Measurements from ENCODE around the gene APBB1.

Gene APBB1

GRCh38 chr11:6354651-6355485 is 64.0 kb downstream of the APBB1 start:
- H3K27ac ChIP-seq (ENCODE audit: insufficient read depth in 1 of 2, low read depth in 1 of 2, low read length in 2 of 2, poor library complexity in 1 of 2, severe bottlenecking in 2 of 2): no peak overlapping the region
- WGBS (ENCODE audit: insufficient coverage): 89% methylated on average over 2 of the region's 4 CpGs
- POLR2A ChIA-PET: no interaction called here

GRCh38 chr11:6353367-6353987 is 65.4 kb downstream of the APBB1 start:
- ChIA-PET CTCF (interaction anchor here (0.7 to 3.6 kb wide), 26 partner anchors 8 to 1146 kb away, joined by 3 to 19 read pairs (median 4); partner anchors contain the start of genes CCKBR and FHIP1B), POLR2A (no interaction called here)
- H3K4me1 ChIP-seq (ENCODE audit: control extremely low read depth in 1 of 4, control insufficient read depth in 4 of 4, insufficient read depth in 4 of 4, low read length in 3 of 4): no peaks in the 10 kb centered on the region
- no peaks in the 10 kb centered on the region for H3K36me3 ChIP-seq (ENCODE audit: control insufficient read depth in 4 of 4, insufficient read depth in 4 of 4, low read length in 3 of 4)
- no peak overlapping the region for H3K27ac ChIP-seq (ENCODE audit: insufficient read depth in 1 of 2, low read depth in 1 of 2, low read length in 2 of 2, poor library complexity in 1 of 2, severe bottlenecking in 2 of 2)
- peak; percentile 42 to 61 (median 61) for DNase-seq
- no peaks in the 10 kb centered on the region for H3K9me3 ChIP-seq (ENCODE audit: control extremely low read depth in 1 of 5, control insufficient read depth in 4 of 5, insufficient read depth in 2 of 5, low read depth in 1 of 5, low read length in 4 of 5)
- peaks cover 0 to 3% (median 0%) of the 10 kb centered on the region in 5 experiments for H3K27me3 ChIP-seq (replicated peaks in 2 of 5; ENCODE audit: control insufficient read depth in 4 of 5, insufficient read depth in 5 of 5, low read length in 4 of 5)
- WGBS (ENCODE audit: insufficient coverage): 6% methylated on average over 4 of the region's 5 CpGs
- no peak overlapping the region for H3K4me3 ChIP-seq (ENCODE audit: control insufficient read depth in 1 of 7, extremely low read depth in 1 of 7, insufficient read depth in 4 of 7, low read depth in 2 of 7, low read length in 6 of 7)

More at GRCh38 chr11:6354651-6355485, 64.0 kb downstream of the APBB1 start:
- CTCF ChIA-PET: interaction anchor here (0.9 to 3.6 kb wide), 22 partner anchors 8 to 457 kb away, joined by 3 to 19 read pairs (median 4); partner anchors contain the start of gene CCKBR
- no peak for DNase-seq
- Histone ChIP-seq H3K27me3 (replicated peaks in 2 of 5; ENCODE audit: control insufficient read depth in 4 of 5, insufficient read depth in 5 of 5, low read length in 4 of 5) (peaks cover 0 to 5% (median 0%) of the 10 kb centered on the region in 5 experiments), H3K9me3 (ENCODE audit: control extremely low read depth in 1 of 5, control insufficient read depth in 4 of 5, insufficient read depth in 2 of 5, low read depth in 1 of 5, low read length in 4 of 5) (no peaks in the 10 kb centered on the region), H3K4me3 (ENCODE audit: control insufficient read depth in 1 of 7, extremely low read depth in 1 of 7, insufficient read depth in 4 of 7, low read depth in 2 of 7, low read length in 6 of 7) (no peak overlapping the region), H3K4me1 (ENCODE audit: control extremely low read depth in 1 of 4, control insufficient read depth in 4 of 4, insufficient read depth in 4 of 4, low read length in 3 of 4) (no peaks in the 10 kb centered on the region), H3K36me3 (ENCODE audit: control insufficient read depth in 4 of 4, insufficient read depth in 4 of 4, low read length in 3 of 4) (no peaks in the 10 kb centered on the region)

GRCh38 chr11:6351782-6352382 is 67.0 kb downstream of the APBB1 start:
- Histone ChIP-seq H3K9me3 (ENCODE audit: control extremely low read depth in 1 of 5, control insufficient read depth in 4 of 5, insufficient read depth in 2 of 5, low read depth in 1 of 5, low read length in 4 of 5) (no peaks in the 10 kb centered on the region), H3K36me3 (ENCODE audit: control insufficient read depth in 4 of 4, insufficient read depth in 4 of 4, low read length in 3 of 4) (no peaks in the 10 kb centered on the region), H3K27ac (ENCODE audit: insufficient read depth in 1 of 2, low read depth in 1 of 2, low read length in 2 of 2, poor library complexity in 1 of 2, severe bottlenecking in 2 of 2) (no peak overlapping the region), H3K4me3 (ENCODE audit: control insufficient read depth in 1 of 7, extremely low read depth in 1 of 7, insufficient read depth in 4 of 7, low read depth in 2 of 7, low read length in 6 of 7) (no peak overlapping the region), H3K27me3 (replicated peaks in 2 of 5; ENCODE audit: control insufficient read depth in 4 of 5, insufficient read depth in 5 of 5, low read length in 4 of 5) (peaks cover 0 to 2% (median 0%) of the 10 kb centered on the region in 5 experiments), H3K4me1 (ENCODE audit: control extremely low read depth in 1 of 4, control insufficient read depth in 4 of 4, insufficient read depth in 4 of 4, low read length in 3 of 4) (no peaks in the 10 kb centered on the region)
- POLR2A ChIA-PET: no interaction called here
- no peak for DNase-seq
- WGBS (ENCODE audit: insufficient coverage): 95% methylated on average over 3 of the region's 5 CpGs
- CTCF ChIA-PET: interaction anchor here (0.8 to 2.8 kb wide), 8 partner anchors 9 to 328 kb away, joined by 3 to 11 read pairs (median 5); partner anchors contain the start of gene CAVIN3

- 100% methylated on average over 1 of the region's 2 CpGs for WGBS (ENCODE audit: insufficient coverage)
- H3K27ac ChIP-seq (ENCODE audit: insufficient read depth in 1 of 2, low read depth in 1 of 2, low read length in 2 of 2, poor library complexity in 1 of 2, severe bottlenecking in 2 of 2): no peak overlapping the region
- POLR2A ChIA-PET: no interaction called here
- H3K4me3 ChIP-seq (ENCODE audit: control insufficient read depth in 1 of 7, extremely low read depth in 1 of 7, insufficient read depth in 4 of 7, low read depth in 2 of 7, low read length in 6 of 7): no peak overlapping the region
- no peak for DNase-seq
- CTCF ChIA-PET: interaction anchor here (1.6 to 2.8 kb wide), 3 partner anchors 10 to 327 kb away, joined by 5 to 10 read pairs (median 5); partner anchors contain the start of gene CAVIN3
- peaks cover 0 to 2% (median 0%) of the 10 kb centered on the region in 5 experiments for H3K27me3 ChIP-seq (replicated peaks in 2 of 5; ENCODE audit: control insufficient read depth in 4 of 5, insufficient read depth in 5 of 5, low read length in 4 of 5)
- no peaks in the 10 kb centered on the region for H3K9me3 ChIP-seq (ENCODE audit: control extremely low read depth in 1 of 5, control insufficient read depth in 4 of 5, insufficient read depth in 2 of 5, low read depth in 1 of 5, low read length in 4 of 5)
- no peaks in the 10 kb centered on the region for H3K36me3 ChIP-seq (ENCODE audit: control insufficient read depth in 4 of 4, insufficient read depth in 4 of 4, low read length in 3 of 4)
- no peaks in the 10 kb centered on the region for H3K4me1 ChIP-seq (ENCODE audit: control extremely low read depth in 1 of 4, control insufficient read depth in 4 of 4, insufficient read depth in 4 of 4, low read length in 3 of 4)
These were observed 68.4 kb downstream of the APBB1 start for GRCh38 chr11:6350486-6350885.

- Histone ChIP-seq H3K9me3 (ENCODE audit: control extremely low read depth in 1 of 5, control insufficient read depth in 4 of 5, insufficient read depth in 2 of 5, low read depth in 1 of 5, low read length in 4 of 5) (no peaks in the 10 kb centered on the region), H3K36me3 (ENCODE audit: control insufficient read depth in 4 of 4, insufficient read depth in 4 of 4, low read length in 3 of 4) (no peaks in the 10 kb centered on the region), H3K4me1 (ENCODE audit: control extremely low read depth in 1 of 4, control insufficient read depth in 4 of 4, insufficient read depth in 4 of 4, low read length in 3 of 4) (no peaks in the 10 kb centered on the region), H3K27me3 (replicated peaks in 2 of 5; ENCODE audit: control insufficient read depth in 4 of 5, insufficient read depth in 5 of 5, low read length in 4 of 5) (peaks cover 0 to 2% (median 0%) of the 10 kb centered on the region in 5 experiments), H3K27ac (ENCODE audit: insufficient read depth in 1 of 2, low read depth in 1 of 2, low read length in 2 of 2, poor library complexity in 1 of 2, severe bottlenecking in 2 of 2) (no peak overlapping the region), H3K4me3 (ENCODE audit: control insufficient read depth in 1 of 7, extremely low read depth in 1 of 7, insufficient read depth in 4 of 7, low read depth in 2 of 7, low read length in 6 of 7) (no peak overlapping the region)
- DNase-seq: no peak
- ChIA-PET POLR2A (no interaction called here), CTCF (interaction anchor here (1.5 to 2.8 kb wide), 2 partner anchors 12 to 327 kb away, joined by 8 to 10 read pairs; no protein-coding TSS in a partner anchor)
These were observed 68.9 kb downstream of the APBB1 start for GRCh38 chr11:6350043-6350442.

- Histone ChIP-seq H3K36me3 (ENCODE audit: control insufficient read depth in 4 of 4, insufficient read depth in 4 of 4, low read length in 3 of 4) (no peaks in the 10 kb centered on the region), H3K4me1 (ENCODE audit: control extremely low read depth in 1 of 4, control insufficient read depth in 4 of 4, insufficient read depth in 4 of 4, low read length in 3 of 4) (no peaks in the 10 kb centered on the region), H3K27ac (ENCODE audit: insufficient read depth in 1 of 2, low read depth in 1 of 2, low read length in 2 of 2, poor library complexity in 1 of 2, severe bottlenecking in 2 of 2) (no peak overlapping the region), H3K27me3 (replicated peaks in 2 of 5; ENCODE audit: control insufficient read depth in 4 of 5, insufficient read depth in 5 of 5, low read length in 4 of 5) (peaks cover 0 to 2% (median 0%) of the 10 kb centered on the region in 5 experiments), H3K4me3 (ENCODE audit: control insufficient read depth in 1 of 7, extremely low read depth in 1 of 7, insufficient read depth in 4 of 7, low read depth in 2 of 7, low read length in 6 of 7) (no peak overlapping the region), H3K9me3 (ENCODE audit: control extremely low read depth in 1 of 5, control insufficient read depth in 4 of 5, insufficient read depth in 2 of 5, low read depth in 1 of 5, low read length in 4 of 5) (no peaks in the 10 kb centered on the region)
- CTCF ChIA-PET: interaction anchor here (1.4 to 2.5 kb wide), 3 partner anchors 9 to 29 kb away, joined by 3 to 12 read pairs (median 9); no protein-coding TSS in a partner anchor
- no peak for DNase-seq
- POLR2A ChIA-PET: interaction anchor here (0.6 kb wide), 1 partner anchor 1970 kb away, joined by 4 read pairs; no protein-coding TSS in a partner anchor
- WGBS (ENCODE audit: insufficient coverage): no CpG with 5 or more reads among the region's 1 CpG
These were observed 73.5 kb downstream of the APBB1 start for GRCh38 chr11:6345366-6345765.

Measured in common myeloid progenitor, CD34-positive (primary cell).